HG03571 (cell line): Measurements from ENCODE around the gene IFNB1.
A peak's percentile ranks its signal among the peaks of the same experiment; 100 is the strongest.

Experiments used
- ATAC-seq: cut with Tn5 transposase; IDR thresholded peaks from one replicate; pipeline ENCODE4 v1.9.1; 2021; ENCODE audit not compliant: unreplicated experiment

The IFNB1 gene

GRCh38 chr9:21070906-21071305 lies 6.8 kb downstream of the IFNB1 start:
- ATAC-seq: no peak

GRCh38 chr9:21070171-21070571 lies 7.6 kb downstream of the IFNB1 start:
- ATAC-seq: no peak

DNA sequence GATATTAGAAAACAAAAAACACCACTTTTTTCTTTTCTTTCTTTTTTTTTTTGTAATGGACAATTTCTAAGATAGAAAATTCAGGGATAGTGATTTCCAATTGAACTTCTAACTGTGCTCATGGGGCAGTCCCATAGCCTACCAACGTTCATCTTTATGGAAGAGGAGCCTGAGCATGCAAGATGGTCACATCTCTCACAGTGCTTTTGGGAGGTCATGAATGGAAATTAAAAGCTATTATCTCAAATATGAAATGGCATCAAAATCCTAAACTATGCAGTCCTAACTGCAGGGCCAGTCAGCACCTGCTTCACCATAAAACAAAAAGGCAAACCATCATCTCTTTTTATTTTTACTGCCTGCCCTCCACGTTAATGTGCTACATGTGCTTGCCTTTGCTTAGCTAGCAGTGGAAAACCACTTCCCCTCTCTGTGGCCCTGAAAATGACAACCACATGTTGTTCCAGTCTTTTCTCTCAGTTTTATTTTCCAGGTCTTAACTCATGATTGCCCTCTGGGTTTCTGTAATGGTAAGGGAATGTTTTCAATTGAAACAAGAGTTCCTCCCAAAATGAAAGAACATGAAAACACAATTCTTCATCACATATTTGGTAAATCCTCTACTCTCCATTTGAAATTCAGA lies 16.7 kb downstream of the IFNB1 start:
- ATAC-seq: peak; percentile 74

- ATAC-seq: no peak
Measured at GRCh38 chr9:21056931-21057330, 20.8 kb downstream of the IFNB1 start.

GRCh38 chr9:21053851-21054250 lies 23.9 kb downstream of the IFNB1 start:
- no peak for ATAC-seq

GRCh38 chr9:21047281-21047691 lies 30.5 kb downstream of the IFNB1 start:
- ATAC-seq: no peak

DNA sequence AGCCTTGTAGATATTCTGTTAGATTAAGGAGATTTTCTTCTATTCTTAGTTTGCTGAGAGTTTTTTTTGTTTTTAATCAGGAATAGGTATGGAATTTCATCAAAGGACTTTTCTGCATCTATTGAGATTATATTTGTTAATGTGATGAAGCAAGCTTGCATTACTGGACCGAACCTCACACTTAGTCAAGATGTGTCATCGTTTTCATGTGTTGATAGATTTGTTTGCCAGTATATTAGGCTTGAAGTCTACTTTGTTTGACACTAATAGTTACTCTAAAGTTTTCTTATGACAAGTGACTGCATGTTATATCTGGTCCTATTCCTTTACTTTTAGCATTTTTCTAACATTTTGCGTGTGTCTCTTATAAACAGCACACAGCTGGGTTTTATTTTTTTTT lies 33.9 kb downstream of the IFNB1 start:
- no peak for ATAC-seq

GRCh38 chr9:21042466-21042865 lies 35.3 kb downstream of the IFNB1 start:
- no peak for ATAC-seq

DNA sequence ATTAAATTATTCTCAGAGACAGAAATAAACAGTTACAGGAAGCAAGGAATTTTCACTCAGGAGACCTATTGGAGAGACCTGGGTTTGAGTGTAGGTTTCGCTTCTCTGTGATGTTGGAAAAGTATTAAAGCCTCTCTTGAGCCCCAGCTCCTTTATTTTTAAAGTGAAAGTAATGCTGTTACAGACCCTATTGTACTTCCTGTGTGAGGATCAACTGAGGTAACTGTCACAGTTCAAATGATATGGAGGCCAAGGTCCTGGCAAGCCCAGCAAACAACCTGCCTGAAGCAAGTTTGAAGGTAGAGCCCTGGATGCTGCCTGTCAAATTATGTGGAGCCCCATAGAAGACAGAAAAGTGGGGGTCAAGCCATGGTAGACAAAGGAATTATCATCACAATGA lies 38.4 kb downstream of the IFNB1 start:
- ATAC-seq: no peak

DNA sequence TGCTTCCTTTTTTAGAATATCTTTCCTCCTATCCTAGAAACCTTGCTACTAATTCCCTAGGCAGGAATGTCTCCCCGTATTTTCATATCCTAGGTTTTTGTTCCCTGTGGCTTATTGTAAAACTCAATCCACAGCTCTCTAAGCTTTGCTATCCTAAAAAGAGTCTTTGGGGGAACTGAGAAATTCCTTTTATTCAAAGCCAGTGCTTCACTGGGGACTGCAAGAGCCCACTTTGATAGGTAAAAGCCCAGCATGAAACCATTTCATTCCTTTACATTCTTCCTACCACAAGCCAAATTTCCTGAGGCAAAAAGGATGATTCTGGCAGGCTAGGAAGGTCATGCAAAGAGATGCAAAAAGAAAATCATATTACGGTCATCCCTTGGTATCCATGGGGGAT lies 40.5 kb downstream of the IFNB1 start:
- no peak for ATAC-seq

DNA sequence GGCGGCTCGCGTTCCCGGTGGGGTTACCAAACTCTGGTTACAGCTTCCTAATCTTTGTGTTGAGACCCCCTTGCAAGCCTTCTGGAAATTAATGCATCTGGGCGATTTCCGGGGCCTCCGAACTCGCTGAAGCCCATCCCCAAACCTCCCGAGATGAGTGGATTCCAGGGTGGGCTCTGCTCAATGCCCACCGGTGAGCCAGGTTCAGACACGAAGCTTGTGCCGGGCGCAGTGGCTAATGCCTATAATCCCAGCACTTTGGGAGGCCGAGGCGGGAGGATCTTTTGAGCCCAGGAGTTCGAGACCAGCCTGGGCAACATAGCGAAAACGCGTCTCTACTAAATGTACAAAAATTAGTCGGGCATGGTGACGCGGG lies 45.9 kb downstream of the IFNB1 start:
- ATAC-seq: no peak

DNA sequence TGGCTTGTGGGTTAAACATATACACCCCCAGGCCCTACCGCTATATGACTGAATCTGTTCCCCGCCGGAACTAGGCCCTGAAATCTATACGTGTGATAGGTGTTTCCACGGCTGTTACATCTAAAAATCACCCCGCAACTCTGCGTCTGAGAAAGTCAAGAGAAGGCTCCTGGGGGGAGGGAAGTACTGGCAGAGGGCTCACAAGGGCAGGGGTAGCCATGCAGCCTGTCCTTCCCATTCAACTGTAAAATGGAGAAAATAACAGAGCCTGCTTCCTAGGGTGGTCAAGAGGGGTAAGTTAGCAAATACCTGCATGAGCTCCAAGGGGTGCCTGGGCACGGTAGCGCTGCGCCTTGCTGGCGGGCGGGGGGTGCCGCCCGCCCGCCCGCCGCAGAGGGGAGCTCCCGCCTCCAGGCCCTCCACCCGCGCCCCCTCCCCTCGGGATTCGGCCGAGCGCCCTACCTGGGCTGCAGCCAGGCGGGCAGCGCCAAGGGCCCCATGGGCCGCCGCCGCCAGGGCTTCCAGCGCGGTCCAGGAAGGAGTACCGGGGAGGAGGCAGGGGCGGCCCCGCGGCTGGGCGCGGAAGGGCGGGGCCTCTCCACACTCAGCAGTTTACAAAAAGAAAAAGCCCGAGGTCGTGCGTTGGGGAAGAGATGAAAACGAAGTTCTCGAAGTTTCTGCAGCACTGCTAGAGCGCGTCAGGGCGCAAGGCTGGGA lies 46.5 kb downstream of the IFNB1 start, which contains the start of gene HACD4:
TSS of gene HACD4 (minus strand) at position 550 of the 717 bp plus-strand sequence. CDS start at position 500, 50 bp downstream.
- ATAC-seq: peak; percentile 73

DNA sequence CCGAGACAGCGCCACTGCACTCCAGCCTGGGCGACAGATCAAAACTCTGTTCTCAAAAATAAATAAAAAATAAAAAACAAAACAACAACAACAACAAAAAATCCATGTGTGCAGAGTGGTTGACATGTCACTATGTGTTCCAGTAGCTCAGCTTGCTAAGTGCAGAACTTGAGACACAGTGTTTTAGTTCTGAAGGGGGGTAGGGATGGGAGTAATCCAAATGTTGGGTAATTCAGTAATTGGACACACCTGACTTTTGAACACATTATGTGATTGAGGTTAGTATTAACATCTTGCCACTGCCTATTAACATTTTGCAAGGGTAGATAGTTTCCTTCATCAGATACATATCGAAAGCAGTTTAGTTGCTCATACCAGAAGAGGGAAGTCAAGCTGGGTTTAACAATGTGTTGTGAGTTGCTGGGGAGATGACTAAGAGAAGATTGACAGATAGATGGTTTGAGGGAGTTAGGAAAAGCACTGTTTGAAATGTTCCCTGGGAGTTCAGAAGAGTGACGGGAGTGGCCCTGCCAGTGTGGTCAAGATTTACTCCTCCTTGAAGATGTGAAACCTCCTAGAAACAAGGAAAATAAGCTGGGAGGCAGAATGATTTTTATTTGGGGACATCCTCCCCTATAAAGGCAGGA lies 47.2 kb downstream of the IFNB1 start:
- peak; percentile 68 for ATAC-seq

GRCh38 chr9:21029661-21030060 lies 48.1 kb downstream of the IFNB1 start:
- no peak for ATAC-seq

DNA sequence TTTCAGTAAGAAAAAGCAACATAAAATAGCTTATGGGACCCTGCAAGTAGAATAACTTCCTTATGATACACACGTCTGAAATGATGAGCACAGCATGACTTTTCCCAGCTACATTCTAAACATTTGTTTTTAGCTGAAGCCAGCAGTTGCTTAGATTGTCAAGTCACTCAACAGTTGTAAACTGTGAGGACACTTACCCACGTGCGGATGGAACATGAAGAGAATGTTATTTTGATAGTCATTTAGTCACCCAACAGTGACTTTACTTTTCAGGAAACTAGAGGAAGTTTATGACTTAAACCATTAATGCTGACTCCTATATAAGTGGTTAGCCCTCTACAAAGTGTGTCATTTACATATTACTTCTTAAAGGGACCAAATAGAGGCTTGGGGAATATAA lies 49.3 kb downstream of the IFNB1 start:
- ATAC-seq: no peak

DNA sequence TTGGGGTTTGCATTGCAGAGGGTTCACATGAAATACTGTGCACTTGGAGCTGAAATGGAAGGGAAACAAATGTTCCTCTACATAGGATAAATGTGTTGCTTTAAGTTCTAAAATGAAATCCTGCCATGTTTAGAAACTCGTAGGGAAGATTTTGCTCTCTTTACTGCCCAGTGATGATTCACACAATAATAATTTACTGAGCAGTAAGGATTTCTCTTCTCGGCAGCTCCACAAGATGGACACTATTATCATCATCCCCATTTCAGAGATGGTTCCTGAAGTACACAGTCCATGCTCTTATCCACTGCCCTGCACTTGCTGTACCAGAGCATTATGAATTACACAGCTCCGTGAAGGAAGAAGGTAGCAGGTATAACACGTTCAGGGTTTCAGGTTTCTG lies 50.4 kb downstream of the IFNB1 start:
- ATAC-seq: no peak
